ENCODE results near the gene NEUROG2.

GRCh38 chr4:112532267-112532666 lies 16.3 kb upstream of the NEUROG2 start:
- no peak for TF ChIP-seq CTCF (conservative IDR thresholded peaks at IDR 0.05 in 1 of 2, IDR thresholded peaks at IDR 0.05 in 1 of 2; ENCODE audit: extremely low read depth in 1 of 2, insufficient read depth in 1 of 2, low read depth in 1 of 2, low read length in 2 of 2)
- TF ChIP-seq EZH2 (IDR thresholded peaks at IDR 0.05; ENCODE audit: borderline replicate concordance, low read length) = no peak

Measured in mammary epithelial cell (primary cell).